ENCODE data around the gene PRKG2.

Gene PRKG2

GRCh38 chr4:81106150-81106549 lies 108.9 kb downstream of the PRKG2 start:
- Mint-ChIP-seq H3K27me3 (peaks cover 2% of the 10 kb centered on the region), H3K36me3 (no peaks in the 10 kb centered on the region), H3K27ac (no peak overlapping the region), H3K9me3 (no peaks in the 10 kb centered on the region), H3K4me3 (no peak overlapping the region), H3K4me1 (no peaks in the 10 kb centered on the region)

GRCh38 chr4:81102107-81102506 lies 112.9 kb downstream of the PRKG2 start:
- no peaks in the 10 kb centered on the region for H3K4me1 Mint-ChIP-seq
- no peaks in the 10 kb centered on the region for H3K36me3 Mint-ChIP-seq
- H3K9me3 Mint-ChIP-seq, result no peaks in the 10 kb centered on the region
- H3K4me3 Mint-ChIP-seq, result no peak overlapping the region
- no peak overlapping the region for H3K27ac Mint-ChIP-seq
- peaks cover 2% of the 10 kb centered on the region for H3K27me3 Mint-ChIP-seq

- no peak overlapping the region for H3K4me3 Mint-ChIP-seq
- no peaks in the 10 kb centered on the region for H3K4me1 Mint-ChIP-seq
- no peak overlapping the region for H3K27ac Mint-ChIP-seq
- H3K36me3 Mint-ChIP-seq, result no peaks in the 10 kb centered on the region
- peaks cover 2% of the 10 kb centered on the region for H3K27me3 Mint-ChIP-seq
- no peaks in the 10 kb centered on the region for H3K9me3 Mint-ChIP-seq
These were observed 118.5 kb downstream of the PRKG2 start for GRCh38 chr4:81096566-81096965.

GRCh38 chr4:81095389-81095788 lies 119.6 kb downstream of the PRKG2 start:
- no peaks in the 10 kb centered on the region for H3K4me1 Mint-ChIP-seq
- H3K36me3 Mint-ChIP-seq, result no peaks in the 10 kb centered on the region
- no peak overlapping the region for H3K4me3 Mint-ChIP-seq
- peaks cover 2% of the 10 kb centered on the region for H3K27me3 Mint-ChIP-seq
- H3K27ac Mint-ChIP-seq, result no peak overlapping the region
- H3K9me3 Mint-ChIP-seq, result no peaks in the 10 kb centered on the region

- no peak overlapping the region for H3K4me3 Mint-ChIP-seq
- H3K36me3 Mint-ChIP-seq, result no peaks in the 10 kb centered on the region
- peaks cover 4% of the 10 kb centered on the region for H3K27me3 Mint-ChIP-seq
- H3K9me3 Mint-ChIP-seq, result no peaks in the 10 kb centered on the region
- H3K4me1 Mint-ChIP-seq, result no peaks in the 10 kb centered on the region
- H3K27ac Mint-ChIP-seq, result no peak overlapping the region
These were observed 121.2 kb downstream of the PRKG2 start for GRCh38 chr4:81093720-81094401.

- Mint-ChIP-seq H3K36me3 (no peaks in the 10 kb centered on the region), H3K4me1 (no peaks in the 10 kb centered on the region), H3K4me3 (no peak overlapping the region), H3K27ac (no peak overlapping the region), H3K9me3 (peaks cover 5% of the 10 kb centered on the region), H3K27me3 (peaks cover 5% of the 10 kb centered on the region)
These were observed 129.0 kb downstream of the PRKG2 start for GRCh38 chr4:81085979-81086378.

GRCh38 chr4:81085291-81085690 lies 129.7 kb downstream of the PRKG2 start:
- H3K9me3 Mint-ChIP-seq, result peaks cover 5% of the 10 kb centered on the region
- no peaks in the 10 kb centered on the region for H3K36me3 Mint-ChIP-seq
- peaks cover 7% of the 10 kb centered on the region for H3K27me3 Mint-ChIP-seq
- H3K4me1 Mint-ChIP-seq, result no peaks in the 10 kb centered on the region
- no peak overlapping the region for H3K4me3 Mint-ChIP-seq
- no peak overlapping the region for H3K27ac Mint-ChIP-seq

GRCh38 chr4:81084634-81085033 lies 130.4 kb downstream of the PRKG2 start:
- Mint-ChIP-seq H3K27ac (no peak overlapping the region), H3K4me1 (no peaks in the 10 kb centered on the region), H3K4me3 (no peak overlapping the region), H3K27me3 (peaks cover 9% of the 10 kb centered on the region), H3K36me3 (no peaks in the 10 kb centered on the region), H3K9me3 (peaks cover 5% of the 10 kb centered on the region)

GRCh38 chr4:81084029-81084428 lies 131.0 kb downstream of the PRKG2 start:
- Mint-ChIP-seq H3K9me3 (peaks cover 5% of the 10 kb centered on the region), H3K36me3 (no peaks in the 10 kb centered on the region), H3K4me1 (no peaks in the 10 kb centered on the region), H3K27me3 (peaks cover 8% of the 10 kb centered on the region), H3K4me3 (no peak overlapping the region), H3K27ac (no peak overlapping the region)

GRCh38 chr4:81081156-81081555 lies 133.9 kb downstream of the PRKG2 start:
- Mint-ChIP-seq H3K4me3 (no peak overlapping the region), H3K27ac (no peak overlapping the region), H3K4me1 (no peaks in the 10 kb centered on the region), H3K36me3 (no peaks in the 10 kb centered on the region), H3K27me3 (peaks cover 5% of the 10 kb centered on the region), H3K9me3 (peaks cover 5% of the 10 kb centered on the region)

- Mint-ChIP-seq H3K36me3 (no peaks in the 10 kb centered on the region), H3K27ac (no peak overlapping the region), H3K27me3 (peaks cover 19% of the 10 kb centered on the region), H3K4me1 (no peaks in the 10 kb centered on the region), H3K4me3 (no peak overlapping the region), H3K9me3 (no peaks in the 10 kb centered on the region)
These were observed 144.0 kb downstream of the PRKG2 start for GRCh38 chr4:81071013-81071412.

- Mint-ChIP-seq H3K36me3 (no peaks in the 10 kb centered on the region), H3K4me3 (no peak overlapping the region), H3K27ac (no peak overlapping the region), H3K27me3 (peaks cover 23% of the 10 kb centered on the region), H3K9me3 (no peaks in the 10 kb centered on the region), H3K4me1 (no peaks in the 10 kb centered on the region)
These were observed 145.2 kb downstream of the PRKG2 start for GRCh38 chr4:81069706-81070331.

- no peaks in the 10 kb centered on the region for H3K4me1 Mint-ChIP-seq
- no peaks in the 10 kb centered on the region for H3K9me3 Mint-ChIP-seq
- H3K36me3 Mint-ChIP-seq, result no peaks in the 10 kb centered on the region
- H3K27me3 Mint-ChIP-seq, result peaks cover 15% of the 10 kb centered on the region
- no peak overlapping the region for H3K27ac Mint-ChIP-seq
- no peak overlapping the region for H3K4me3 Mint-ChIP-seq
These were observed 149.6 kb downstream of the PRKG2 start for GRCh38 chr4:81065446-81065845.

GRCh38 chr4:81062001-81062400 lies 153.0 kb downstream of the PRKG2 start:
- no peaks in the 10 kb centered on the region for H3K36me3 Mint-ChIP-seq
- no peaks in the 10 kb centered on the region for H3K9me3 Mint-ChIP-seq
- H3K27me3 Mint-ChIP-seq, result peaks cover 13% of the 10 kb centered on the region
- H3K4me1 Mint-ChIP-seq, result no peaks in the 10 kb centered on the region
- no peak overlapping the region for H3K4me3 Mint-ChIP-seq
- H3K27ac Mint-ChIP-seq, result no peak overlapping the region

GRCh38 chr4:81061344-81061730 lies 153.7 kb downstream of the PRKG2 start:
- H3K36me3 Mint-ChIP-seq, result no peaks in the 10 kb centered on the region
- no peak overlapping the region for H3K4me3 Mint-ChIP-seq
- H3K27ac Mint-ChIP-seq, result no peak overlapping the region
- H3K27me3 Mint-ChIP-seq, result peaks cover 13% of the 10 kb centered on the region
- no peaks in the 10 kb centered on the region for H3K9me3 Mint-ChIP-seq
- no peaks in the 10 kb centered on the region for H3K4me1 Mint-ChIP-seq

GRCh38 chr4:81060587-81061343 lies 154.3 kb downstream of the PRKG2 start:
- Mint-ChIP-seq H3K27me3 (peaks cover 13% of the 10 kb centered on the region), H3K4me1 (no peaks in the 10 kb centered on the region), H3K9me3 (no peaks in the 10 kb centered on the region), H3K36me3 (no peaks in the 10 kb centered on the region), H3K27ac (no peak overlapping the region), H3K4me3 (no peak overlapping the region)

Measured in activated naive CD4-positive, alpha-beta T cell treated with anti-CD3 and anti-CD28 coated beads, Interleukin-2, amount 50 U/mL, for 24 hours (primary cell).